CD8-positive, alpha-beta memory T cell (primary cell): ENCODE data around the gene HMGA1. TPM values are rescaled to one million over a fixed set of nuclear protein-coding genes. Genes with fewer than 3 reads are reported as not detected.
A peak's percentile ranks its signal among the peaks of the same experiment; 100 is the strongest.
"Not testable (repeated sequence)": the region's sequence is repeated elsewhere in the genome, so short reads cannot be mapped to it uniquely, and the experiment has no call there.

Source experiments
- CTCF ChIA-PET: fragments of 350-600 bp; sonication (Branson Sonifier 250); formaldehyde crosslinking; loops from one replicate; lab custom pipeline; 2021; ENCODE audit warnings: antibody characterized with exemption; lab: Charles Lee
- POLR2A ChIA-PET: fragments of 350-600 bp; sonication (Branson Sonifier 250); formaldehyde crosslinking; loops from one replicate; lab custom pipeline; 2021; ENCODE audit warnings: antibody characterized with exemption; lab: Charles Lee
- DNase-seq, 5 donors: peaks; one replicate each; pipeline versions ENCODE4 v3.0.0 to v3.0.0-alpha.2; 2020 to 2022; ENCODE audit warnings: mixed read lengths in 1 of 5
- H3K27ac ChIP-seq: one replicate; pipeline ENCODE4 v1.7.0; 2013; ENCODE audit warnings: low read depth, mild to moderate bottlenecking, low read length, moderate library complexity
- H3K27me3 ChIP-seq: 2 replicates; pipeline ENCODE4 v1.7.0; 2013; ENCODE audit warnings: low read length, mild to moderate bottlenecking; ENCODE audit not compliant: insufficient read depth, poor library complexity, severe bottlenecking
- H3K36me3 ChIP-seq: 2 replicates; pipeline ENCODE4 v1.7.0; 2013; ENCODE audit warnings: mild to moderate bottlenecking, low read length, moderate library complexity; ENCODE audit not compliant: insufficient read depth
- H3K4me1 ChIP-seq: 2 replicates; pipeline ENCODE4 v1.7.0; 2013; ENCODE audit warnings: mild to moderate bottlenecking, low read length, moderate library complexity; ENCODE audit not compliant: insufficient read depth
- H3K4me3 ChIP-seq: 2 replicates; pipeline ENCODE4 v1.7.0; 2013; ENCODE audit warnings: mild to moderate bottlenecking, low read length
- H3K9me3 ChIP-seq: 2 replicates; pipeline ENCODE4 v1.7.0; 2013; ENCODE audit warnings: mild to moderate bottlenecking, low read length
- H3K27ac Mint-ChIP-seq, 8 donors: one replicate each; pipeline ENCODE4 v1.8.0; 2020 to 2021; ENCODE audit warnings: mixed read lengths in 8 of 8, mild to moderate bottlenecking in 6 of 8, inconsistent platforms in 3 of 8, moderate library complexity in 3 of 8
- H3K27me3 Mint-ChIP-seq, 2 donors: one replicate each; pipeline ENCODE4 v1.8.0; 2020 to 2021; ENCODE audit warnings: mixed read lengths in 2 of 2, mild to moderate bottlenecking in 1 of 2, moderate library complexity in 1 of 2
- H3K36me3 Mint-ChIP-seq, 3 donors: one replicate each; pipeline ENCODE4 v1.8.0; 2020 to 2021; ENCODE audit warnings: mixed read lengths in 3 of 3, inconsistent platforms in 1 of 3, mild to moderate bottlenecking in 1 of 3
- H3K4me1 Mint-ChIP-seq, 3 donors: one replicate each; pipeline ENCODE4 v1.8.0; 2020 to 2021; ENCODE audit warnings: mixed read lengths in 3 of 3, inconsistent platforms in 1 of 3, mild to moderate bottlenecking in 1 of 3
- H3K4me3 Mint-ChIP-seq, 7 donors: one replicate each; pipeline ENCODE4 v1.8.0; 2020 to 2021; ENCODE audit warnings: mixed read lengths in 7 of 7, mild to moderate bottlenecking in 6 of 7, moderate library complexity in 4 of 7, inconsistent platforms in 2 of 7
- H3K9me3 Mint-ChIP-seq, 5 donors: one replicate each; pipeline ENCODE4 v1.8.0; 2020 to 2022; ENCODE audit warnings: mixed read lengths in 5 of 5, mild to moderate bottlenecking in 3 of 5, moderate library complexity in 2 of 5, inconsistent platforms in 1 of 5
- polyA plus RNA-seq: library from polyadenylated mRNA; unstranded; fragments of 300-500 nt; fragmentation: Illumina TruSeq; gene quantifications from one replicate; pipeline ENCODE4 v1.2.3, GENCODE V29; 2021
- total RNA-seq, 2 experiments: library from RNA; stranded (reverse); gene quantifications; one replicate each; pipeline ENCODE4 v1.2.3, GENCODE V29; 2021

The HMGA1 gene
- total and polyA plus RNA-seq, 3 experiments from 2014 or later, result 33.1 to 506 (median 490) TPM

DNA sequence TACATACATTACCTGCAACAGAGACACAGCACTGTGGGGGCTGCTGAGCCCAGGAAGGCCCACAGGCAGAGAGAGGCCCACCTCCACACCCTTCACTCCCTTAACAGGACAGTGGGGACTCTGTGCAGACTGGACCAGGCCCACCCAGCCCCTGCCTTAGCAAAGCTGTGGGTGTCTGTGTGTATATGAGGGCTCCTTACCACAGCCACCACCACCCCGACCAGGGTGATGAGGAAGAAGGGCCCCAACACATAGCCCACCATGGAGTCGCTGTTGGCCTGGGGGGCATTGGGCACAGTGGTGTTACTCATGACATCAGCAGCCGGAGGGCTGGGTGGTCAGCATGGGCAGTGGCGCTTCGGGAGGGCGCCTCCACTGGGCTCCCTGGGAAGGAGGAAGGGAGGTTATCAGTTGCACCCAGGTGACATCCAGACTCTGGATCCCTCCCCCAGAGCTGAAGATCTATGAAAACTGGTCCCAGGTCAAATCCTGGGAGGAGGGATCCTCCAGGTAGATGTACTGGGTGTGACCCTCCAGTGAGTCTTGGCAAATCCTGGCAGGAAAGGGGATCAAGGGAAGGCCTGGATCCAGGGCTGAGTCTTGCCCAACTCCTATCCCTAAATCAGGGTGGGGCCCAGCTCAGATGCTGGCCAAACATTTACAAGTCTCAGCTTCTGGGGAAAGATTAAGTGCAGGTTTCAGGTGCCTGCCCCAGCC lies 11.0 kb downstream of the HMGA1 start:
- Mint-ChIP-seq H3K36me3 (peaks cover 0 to 38% (median 0%) of the 10 kb centered on the region in 3 donors), H3K27ac (peak overlapping the region; percentile 95 to 99 (median 97)), H3K9me3 (no peaks in the 10 kb centered on the region), H3K27me3 (peaks cover 0 to 1% of the 10 kb centered on the region in 2 donors), H3K4me1 (peaks cover 32 to 65% (median 33%) of the 10 kb centered on the region in 3 donors), H3K4me3 (peak overlapping the region; percentile 85 to 97 (median 91))
- Histone ChIP-seq H3K4me3 (peak overlapping the region; percentile 95), H3K27me3 (no peaks in the 10 kb centered on the region), H3K9me3 (no peaks in the 10 kb centered on the region), H3K27ac (peak overlapping the region; percentile 89), H3K4me1 (peaks cover 20% of the 10 kb centered on the region), H3K36me3 (no peaks in the 10 kb centered on the region)
- CTCF ChIA-PET, result interaction anchor here (0.7 to 4.4 kb wide), 7 partner anchors 8 to 362 kb away, joined by 3 to 50 read pairs (median 16); partner anchors contain the start of gene HMGA1
- POLR2A ChIA-PET, result interaction anchor here (0.7 to 4.5 kb wide), 4 partner anchors 11 to 179 kb away, joined by 3 to 40 read pairs (median 12); partner anchors contain the start of genes HMGA1 and RPS10
- DNase-seq, result no peak

DNA sequence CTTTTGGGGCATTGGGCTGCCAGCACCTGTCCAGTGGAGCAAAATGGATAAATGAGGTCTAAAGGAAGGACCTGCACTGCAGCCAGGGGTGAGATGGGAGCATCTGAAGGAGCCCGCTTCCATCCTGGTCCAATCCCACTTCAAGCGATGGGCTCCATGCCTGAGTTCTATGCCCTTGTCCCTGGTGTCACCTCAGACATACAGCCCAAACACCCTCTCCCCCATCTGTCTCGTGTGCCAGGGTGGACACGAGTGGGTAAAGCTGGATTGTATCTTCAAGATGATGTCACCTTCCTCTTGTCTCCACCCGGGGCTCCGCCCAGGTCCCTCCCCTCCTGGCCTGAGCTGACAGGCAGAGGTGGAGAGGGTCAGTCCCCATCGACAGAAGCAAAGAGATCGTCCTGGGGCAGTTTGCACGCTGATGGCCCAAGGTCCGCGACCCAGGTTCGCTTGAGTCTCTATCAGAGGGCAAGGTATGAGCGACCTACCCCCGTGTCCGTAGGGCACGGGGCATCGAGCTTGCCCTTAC lies 11.6 kb downstream of the HMGA1 start:
- Histone ChIP-seq H3K27ac (peak overlapping the region; percentile 89), H3K9me3 (no peaks in the 10 kb centered on the region), H3K27me3 (no peaks in the 10 kb centered on the region), H3K36me3 (no peaks in the 10 kb centered on the region), H3K4me3 (peak overlapping the region; percentile 95), H3K4me1 (peaks cover 20% of the 10 kb centered on the region)
- Mint-ChIP-seq H3K27me3 (peaks cover 0 to 1% of the 10 kb centered on the region in 2 donors), H3K36me3 (peaks cover 0 to 32% (median 0%) of the 10 kb centered on the region in 3 donors), H3K4me1 (peaks cover 26 to 59% (median 27%) of the 10 kb centered on the region in 3 donors), H3K27ac (peak overlapping the region; percentile 95 to 99 (median 97)), H3K4me3 (peak overlapping the region; percentile 91 to 99 (median 92)), H3K9me3 (no peaks in the 10 kb centered on the region)
- POLR2A ChIA-PET, result interaction anchor here (0.7 to 4.5 kb wide), 4 partner anchors 11 to 178 kb away, joined by 3 to 40 read pairs (median 12); partner anchors contain the start of genes HMGA1 and RPS10
- CTCF ChIA-PET, result interaction anchor here (0.7 to 4.4 kb wide), 9 partner anchors 8 to 361 kb away, joined by 3 to 50 read pairs (median 12); partner anchors contain the start of gene HMGA1
- peak in 4 of 5 donors; percentile 15 to 74 (median 46) for DNase-seq

DNA sequence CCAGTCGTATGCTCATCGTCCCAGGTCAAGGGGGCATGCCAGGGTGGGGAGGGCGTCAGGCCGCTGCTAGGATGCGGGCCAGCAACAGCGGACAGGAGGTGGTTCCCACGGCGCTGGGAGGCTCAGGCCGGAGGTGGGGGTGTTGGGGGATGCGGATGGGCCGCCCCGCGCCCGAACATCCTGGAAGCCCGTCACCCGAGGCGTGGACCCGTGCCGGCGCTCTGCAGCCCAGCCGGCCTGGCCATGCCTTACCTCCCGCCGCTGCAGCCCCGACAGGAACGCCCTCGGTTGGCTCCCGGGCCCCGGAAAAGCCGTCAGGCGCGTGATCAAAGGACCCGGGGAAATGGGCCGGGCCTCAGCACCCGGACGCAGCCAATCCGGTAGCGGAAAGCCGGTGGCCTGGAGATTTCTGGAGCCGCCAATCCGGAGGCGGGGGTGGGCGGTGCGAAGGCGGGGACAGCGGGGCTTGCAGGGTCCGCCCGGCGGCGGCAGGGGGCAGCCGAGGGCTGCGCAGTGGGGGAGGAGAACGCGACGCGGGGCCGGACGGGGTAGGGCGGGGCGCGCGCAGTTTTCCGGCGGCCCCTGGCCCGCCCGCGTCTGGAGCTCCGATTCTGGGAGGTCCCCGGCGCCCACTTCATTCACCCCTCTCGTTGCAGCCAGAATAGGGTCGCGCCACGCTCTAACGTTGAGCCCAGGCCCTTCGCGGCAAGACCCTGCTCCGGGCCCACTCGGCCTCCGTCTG lies 12.2 kb downstream of the HMGA1 start, which contains the start of gene SMIM29:
Gene SMIM29 (minus strand): TSS at position 280 of the 742 bp plus-strand sequence. CDS start 1,215 bp downstream, outside the sequence.
- peaks cover 0 to 25% (median 2%) of the 10 kb centered on the region in 3 donors for H3K36me3 Mint-ChIP-seq
- peaks cover 0 to 1% of the 10 kb centered on the region in 2 donors for H3K27me3 Mint-ChIP-seq
- Histone ChIP-seq H3K4me3 (peak within 1 kb of the TSS; percentile 95), H3K27me3 (no peaks in the 10 kb centered on the region), H3K4me1 (peaks cover 20% of the 10 kb centered on the region), H3K36me3 (no peaks in the 10 kb centered on the region), H3K27ac (peak within 1 kb of the TSS; percentile 89), H3K9me3 (no peaks in the 10 kb centered on the region)
- no peaks in the 10 kb centered on the region for H3K9me3 Mint-ChIP-seq
- peak within 1 kb of the TSS; percentile 91 to 99 (median 92) for H3K4me3 Mint-ChIP-seq
- CTCF ChIA-PET, result interaction anchor here (0.6 to 4.4 kb wide), 33 partner anchors 9 to 360 kb away, joined by 3 to 50 read pairs (median 4); partner anchors contain the start of genes HMGA1, NUDT3 and RPS10
- DNase-seq, result peak; percentile 96 to 98 (median 97)
- peak within 1 kb of the TSS; percentile 95 to 99 (median 97) for H3K27ac Mint-ChIP-seq
- POLR2A ChIA-PET, result interaction anchor here (0.5 to 4.5 kb wide), 7 partner anchors 12 to 177 kb away, joined by 3 to 40 read pairs (median 6); partner anchors contain the start of genes HMGA1 and RPS10
- H3K4me1 Mint-ChIP-seq, result peaks cover 21 to 53% (median 21%) of the 10 kb centered on the region in 3 donors

DNA sequence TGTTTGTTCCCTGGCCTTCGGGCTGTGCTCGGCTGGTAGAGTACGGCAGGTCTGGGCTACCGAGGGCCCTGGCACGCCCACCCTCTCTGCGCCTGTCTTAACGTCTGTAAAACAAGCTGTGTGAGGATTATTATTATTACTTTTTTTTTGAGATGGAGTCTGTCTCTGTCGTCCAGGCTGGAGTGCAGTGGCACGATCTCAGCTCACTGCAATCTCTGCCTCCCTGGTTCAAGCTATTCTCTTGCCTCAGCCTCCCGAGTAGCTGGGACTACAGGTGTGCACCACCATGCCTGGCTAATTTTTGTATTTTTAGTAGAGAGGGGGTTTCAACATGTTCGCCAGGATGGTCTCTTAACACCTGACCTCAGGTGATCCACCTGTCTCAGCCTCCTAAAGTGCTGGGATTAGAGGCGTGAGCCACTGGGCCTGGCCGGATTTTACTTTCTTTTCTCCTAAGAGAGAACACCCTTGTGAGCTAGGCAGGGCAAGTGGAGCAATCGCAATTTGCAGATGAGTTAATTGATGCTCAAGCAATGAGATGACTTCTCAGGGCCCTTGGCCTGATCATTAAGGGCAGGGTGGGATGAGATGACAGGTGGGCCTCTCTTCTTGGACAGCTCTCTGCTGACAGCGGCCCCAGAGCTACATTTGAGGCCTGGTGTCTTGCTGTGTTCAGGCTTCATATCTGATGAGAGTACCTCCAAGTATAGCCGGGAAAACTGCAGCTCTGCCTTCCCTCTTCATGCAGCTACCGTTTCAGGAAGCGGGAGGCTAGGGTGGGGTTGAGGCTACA lies 13.0 kb downstream of the HMGA1 start:
- H3K4me1 Mint-ChIP-seq, result peaks cover 21 to 45% (median 21%) of the 10 kb centered on the region in 3 donors

DNA sequence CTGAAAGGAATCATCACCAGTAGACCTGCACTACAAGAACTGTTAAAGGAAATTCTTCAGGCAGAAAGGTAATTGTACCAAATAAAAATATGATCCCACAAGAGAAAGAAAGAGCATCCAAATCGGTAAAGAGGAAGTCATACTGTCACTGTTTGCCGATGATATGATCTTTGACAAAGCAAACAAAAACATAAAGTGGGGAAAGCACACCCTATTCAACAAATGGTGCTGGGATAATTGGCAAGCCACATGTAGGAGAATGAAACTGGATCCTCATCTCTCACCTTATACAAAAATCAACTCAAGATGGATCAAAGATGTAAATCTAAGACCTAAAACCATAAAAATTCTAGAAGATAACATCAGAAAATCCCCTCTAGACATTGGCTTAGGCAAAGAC lies 15.7 kb downstream of the HMGA1 start:
- H3K9me3 Mint-ChIP-seq, H3K27me3 ChIP-seq, H3K36me3 Mint-ChIP-seq, H3K36me3 ChIP-seq, POLR2A ChIA-PET, H3K27ac ChIP-seq, H3K9me3 ChIP-seq, H3K4me3 ChIP-seq, DNase-seq, CTCF ChIA-PET, H3K27me3 Mint-ChIP-seq: not testable (repeated sequence)
- H3K4me1 Mint-ChIP-seq, result peaks cover 11 to 19% (median 12%) of the 10 kb centered on the region in 3 donors
- peak overlapping the region in 1 of 7 donors; percentile 27 for H3K4me3 Mint-ChIP-seq
- H3K27ac Mint-ChIP-seq, result peak overlapping the region in 2 of 8 donors; percentile 7 to 16
- peaks cover 19% of the 10 kb centered on the region for H3K4me1 ChIP-seq

More for the DNA sequence above, 13.0 kb downstream of the HMGA1 start:
- Mint-ChIP-seq H3K9me3 (no peaks in the 10 kb centered on the region), H3K4me3 (peak overlapping the region; percentile 91 to 99 (median 92)), H3K27ac (peak overlapping the region; percentile 95 to 99 (median 96)), H3K36me3 (peaks cover 0 to 19% (median 2%) of the 10 kb centered on the region in 3 donors), H3K27me3 (peaks cover 0 to 1% of the 10 kb centered on the region in 2 donors)
- H3K27ac ChIP-seq, result peak overlapping the region; percentile 89
- H3K27me3 ChIP-seq, result no peaks in the 10 kb centered on the region
- H3K9me3 ChIP-seq, result no peaks in the 10 kb centered on the region
- DNase-seq, result no peak
- CTCF ChIA-PET, result interaction anchor here (0.6 to 4.4 kb wide), 32 partner anchors 8 to 360 kb away, joined by 3 to 50 read pairs (median 4); partner anchors contain the start of genes HMGA1, NUDT3 and RPS10
- peak overlapping the region; percentile 95 for H3K4me3 ChIP-seq
- H3K4me1 ChIP-seq, result peaks cover 20% of the 10 kb centered on the region
- H3K36me3 ChIP-seq, result no peaks in the 10 kb centered on the region
- POLR2A ChIA-PET, result interaction anchor here (0.5 to 4.5 kb wide), 6 partner anchors 13 to 165 kb away, joined by 3 to 40 read pairs (median 4); partner anchors contain the start of gene HMGA1

DNA sequence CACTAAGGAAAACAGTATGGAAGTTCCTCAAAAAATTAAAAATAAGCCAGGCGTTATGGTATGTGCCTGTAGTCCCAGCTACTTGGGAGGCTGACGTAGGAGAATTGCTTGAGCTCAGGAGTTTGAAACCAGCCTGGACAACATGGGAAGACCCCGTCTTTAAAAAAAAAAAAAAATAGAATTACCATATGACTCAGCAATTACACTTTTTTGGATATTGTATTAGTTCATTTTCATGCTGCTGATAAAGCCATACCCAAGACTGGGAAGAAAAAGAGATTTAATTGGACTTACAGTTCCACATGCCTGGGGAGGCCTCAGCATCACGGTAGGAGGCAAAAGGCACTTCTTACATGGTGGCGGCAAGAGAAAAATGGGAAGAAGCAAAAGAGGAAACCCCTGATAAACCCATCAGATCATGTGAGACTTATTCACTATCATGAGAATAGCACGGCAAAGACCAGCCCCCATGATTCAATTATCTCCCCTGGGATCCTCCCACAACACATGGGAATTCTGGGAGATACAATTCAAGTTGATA lies 22.9 kb downstream of the HMGA1 start:
- Histone ChIP-seq H3K9me3 (no peaks in the 10 kb centered on the region), H3K4me3 (no peak overlapping the region), H3K4me1 (no peaks in the 10 kb centered on the region), H3K27me3 (no peaks in the 10 kb centered on the region), H3K27ac (no peak overlapping the region), H3K36me3 (no peaks in the 10 kb centered on the region)
- Mint-ChIP-seq H3K9me3 (peaks cover 0 to 2% (median 0%) of the 10 kb centered on the region in 5 donors), H3K4me1 (no peaks in the 10 kb centered on the region), H3K36me3 (peaks cover 0 to 9% (median 0%) of the 10 kb centered on the region in 3 donors), H3K4me3 (no peak overlapping the region), H3K27ac (no peak overlapping the region), H3K27me3 (no peaks in the 10 kb centered on the region)
- ChIA-PET POLR2A (no interaction called here), CTCF (interaction anchor here (1.7 kb wide), 1 partner anchor 64 kb away, joined by 3 read pairs; no protein-coding TSS in a partner anchor)
- no peak for DNase-seq
